DMS53 treated with DMSO at 0.1 percent for 48 hours (cell line): ENCODE measurements around the gene TMEM255B.

ENCODE experiments used
- DNase-seq: peaks from one replicate; lab custom pipeline; 2025; ENCODE audit not compliant: unreplicated experiment; lab: John Stamatoyannopoulos, UW

TMEM255B gene

DNA sequence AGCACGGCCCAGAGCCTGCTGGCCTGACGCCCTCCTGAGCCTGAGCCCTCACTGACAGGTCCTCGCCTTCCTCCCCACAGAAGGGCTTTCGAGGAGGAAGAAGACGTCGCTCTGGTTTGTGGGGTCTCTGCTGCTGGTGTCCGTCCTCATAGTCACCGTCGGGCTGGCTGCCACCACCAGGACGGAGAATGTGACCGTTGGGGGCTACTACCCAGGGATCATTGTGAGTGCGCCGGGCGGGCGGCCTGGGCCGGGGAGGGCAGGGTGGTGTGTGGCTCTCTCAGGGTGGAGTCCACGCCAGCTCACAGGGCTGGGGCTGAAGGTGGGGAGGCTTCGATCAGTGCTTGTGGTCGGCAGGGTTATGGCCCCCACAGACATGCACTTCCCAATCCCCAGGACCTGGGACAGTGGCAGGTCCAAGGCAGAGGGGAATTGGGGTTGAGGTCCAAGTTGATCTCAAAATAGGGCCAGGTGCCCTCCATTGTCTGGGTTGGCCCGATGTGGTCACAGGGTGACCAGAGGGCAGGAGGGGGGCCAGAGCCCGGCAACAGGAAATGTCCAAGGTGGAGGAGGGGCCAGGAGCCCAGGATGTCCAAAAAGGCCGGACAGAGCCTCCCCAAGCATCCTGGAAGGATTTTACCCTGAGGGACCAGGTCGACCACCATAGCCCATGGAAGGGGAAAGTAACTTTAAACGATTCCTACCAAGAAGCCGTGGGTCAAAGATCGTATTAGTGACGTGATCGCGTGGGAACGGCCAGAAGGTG, 7.2 kb downstream of the TMEM255B start:
- DNase-seq, result no peak

DNA sequence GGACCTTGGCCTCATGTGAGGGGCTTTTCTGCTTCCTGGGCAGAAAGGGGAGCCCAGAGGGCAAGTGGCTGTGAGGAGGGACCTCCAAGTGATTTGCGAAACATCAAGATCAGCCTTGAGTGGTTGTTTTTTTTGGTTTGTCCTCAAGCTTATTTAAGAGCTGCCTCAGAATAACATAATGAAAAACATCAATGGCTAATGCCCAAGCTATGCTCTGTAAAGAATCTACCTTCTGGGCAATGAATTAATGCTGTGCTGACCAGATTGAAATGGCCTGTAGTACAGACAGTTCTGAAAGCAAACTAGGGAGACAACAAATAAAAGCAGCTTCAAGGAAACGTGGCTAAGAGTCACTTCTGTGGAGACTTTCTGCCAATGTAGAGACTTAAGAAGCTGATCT, 8.3 kb downstream of the TMEM255B start:
- DNase-seq, result no peak

DNA sequence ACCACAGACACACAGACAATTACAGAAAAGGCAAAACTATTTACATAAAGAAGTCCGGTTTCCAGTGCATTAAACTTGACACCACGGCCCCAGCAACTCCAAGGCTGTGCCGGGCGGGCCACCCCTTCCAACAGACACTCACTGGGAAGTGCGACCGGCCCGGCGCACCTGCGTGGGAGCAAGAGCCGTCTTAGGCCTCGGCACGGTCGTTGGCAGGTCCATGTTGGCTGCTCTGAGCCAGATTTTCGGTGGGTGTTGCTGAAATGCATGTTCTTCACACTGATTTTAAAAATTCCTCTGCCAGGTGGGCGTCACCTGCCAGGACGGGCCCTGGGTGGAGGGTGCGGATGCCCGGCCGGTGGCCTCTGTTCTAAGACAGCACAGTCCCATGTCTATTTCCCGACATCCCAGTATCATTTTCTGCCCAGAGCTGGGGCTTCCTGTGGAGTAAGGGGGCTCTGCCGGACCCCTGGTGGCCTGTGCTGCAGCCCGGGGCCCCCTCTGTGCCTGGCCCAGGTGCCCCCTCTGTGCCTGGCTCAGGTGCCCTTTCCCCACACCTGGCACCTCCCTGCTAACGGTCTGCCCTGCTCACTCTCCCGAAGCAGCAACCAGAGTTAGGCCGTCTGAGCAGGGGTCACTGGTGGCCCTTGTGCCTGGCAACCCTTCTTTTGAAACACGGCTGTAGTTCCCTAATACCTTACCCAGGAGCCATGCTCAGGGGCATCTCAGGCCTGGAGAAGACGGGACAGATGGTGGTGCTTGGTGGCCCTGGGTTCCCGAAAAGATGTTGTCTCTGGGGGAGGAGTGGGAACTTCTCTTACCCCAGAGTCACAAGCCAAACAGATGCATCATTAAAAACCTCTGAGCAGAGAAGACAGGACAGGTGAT, 9.2 kb downstream of the TMEM255B start:
- DNase-seq, result no peak

DNA sequence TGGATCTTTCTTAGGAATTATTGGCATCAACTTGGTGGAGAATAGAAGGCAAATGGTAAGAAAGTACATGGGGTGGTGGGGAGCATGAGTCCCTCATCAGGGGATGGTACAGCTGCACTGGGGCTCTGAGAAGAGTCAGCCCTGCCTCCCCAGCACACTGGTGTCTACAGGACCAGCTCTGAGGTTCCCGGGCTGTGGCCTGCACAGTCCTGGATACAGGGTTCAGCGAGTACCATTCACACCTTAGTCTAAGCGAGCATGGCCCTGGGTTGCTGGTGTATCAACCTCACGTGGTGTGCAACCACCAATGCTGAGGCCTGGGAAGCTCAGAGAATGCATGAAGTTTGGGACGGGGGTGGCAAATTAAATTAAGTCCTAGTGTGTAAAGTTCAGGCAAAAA, 10.1 kb downstream of the TMEM255B start:
- no peak for DNase-seq

DNA sequence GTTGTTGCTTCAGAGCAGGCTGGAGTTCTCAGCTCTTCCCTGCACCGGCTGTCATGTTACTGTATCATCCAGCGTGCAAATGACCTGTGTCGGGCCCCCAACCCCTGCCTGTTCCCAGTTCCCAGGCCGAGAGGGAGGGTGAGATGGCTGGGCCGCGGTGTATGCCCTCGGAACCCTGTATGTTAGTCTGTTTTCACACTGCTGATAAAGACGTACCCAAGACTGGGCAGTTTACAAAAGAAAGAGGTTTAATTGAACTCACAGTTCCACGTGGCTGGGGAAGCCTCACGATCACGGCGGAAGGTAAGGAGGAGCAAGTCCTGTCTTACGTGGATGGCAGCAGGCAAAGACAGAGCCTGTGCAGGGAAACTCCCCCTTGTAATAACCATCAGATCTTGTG, 10.9 kb downstream of the TMEM255B start:
- DNase-seq, result no peak

DNA sequence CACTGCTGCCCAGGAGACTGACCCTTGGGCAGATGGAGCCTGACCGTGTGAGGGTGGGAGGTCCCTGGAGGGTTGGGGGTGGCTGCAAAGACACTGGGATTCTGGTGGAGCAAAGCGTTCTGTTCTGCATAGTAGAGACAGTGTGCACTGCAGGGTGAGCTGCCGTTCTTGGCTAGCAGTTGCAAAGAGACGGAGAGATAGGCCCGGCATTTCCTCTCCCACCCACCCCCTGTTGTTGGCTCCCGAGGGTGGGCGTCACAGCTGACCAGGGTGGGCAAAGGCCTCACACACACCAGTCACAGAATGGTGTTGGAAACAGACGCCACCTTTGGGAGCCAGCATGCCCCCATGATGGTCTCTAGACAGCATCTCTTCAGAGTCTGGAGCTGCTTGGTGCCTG, 11.4 kb downstream of the TMEM255B start:
- no peak for DNase-seq

DNA sequence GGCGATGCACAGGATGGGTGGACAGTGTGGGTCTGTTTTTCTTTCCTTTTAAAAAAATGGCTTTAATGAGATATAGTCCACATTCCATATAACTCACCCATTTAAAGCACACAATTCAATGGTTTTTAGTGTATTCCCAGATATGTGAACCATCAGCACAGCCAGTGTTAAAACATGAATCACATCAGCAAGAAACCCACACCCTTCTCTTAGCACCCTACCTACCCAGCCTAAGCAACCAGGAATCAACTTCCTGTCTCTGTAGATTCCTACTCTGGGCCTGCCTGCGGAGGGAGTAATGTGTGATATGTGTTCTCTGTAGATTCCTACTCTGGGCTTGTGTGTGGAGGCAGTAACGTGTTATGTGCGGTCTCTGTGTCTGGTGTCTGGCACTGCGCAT, 11.9 kb downstream of the TMEM255B start:
- DNase-seq, result no peak

DNA sequence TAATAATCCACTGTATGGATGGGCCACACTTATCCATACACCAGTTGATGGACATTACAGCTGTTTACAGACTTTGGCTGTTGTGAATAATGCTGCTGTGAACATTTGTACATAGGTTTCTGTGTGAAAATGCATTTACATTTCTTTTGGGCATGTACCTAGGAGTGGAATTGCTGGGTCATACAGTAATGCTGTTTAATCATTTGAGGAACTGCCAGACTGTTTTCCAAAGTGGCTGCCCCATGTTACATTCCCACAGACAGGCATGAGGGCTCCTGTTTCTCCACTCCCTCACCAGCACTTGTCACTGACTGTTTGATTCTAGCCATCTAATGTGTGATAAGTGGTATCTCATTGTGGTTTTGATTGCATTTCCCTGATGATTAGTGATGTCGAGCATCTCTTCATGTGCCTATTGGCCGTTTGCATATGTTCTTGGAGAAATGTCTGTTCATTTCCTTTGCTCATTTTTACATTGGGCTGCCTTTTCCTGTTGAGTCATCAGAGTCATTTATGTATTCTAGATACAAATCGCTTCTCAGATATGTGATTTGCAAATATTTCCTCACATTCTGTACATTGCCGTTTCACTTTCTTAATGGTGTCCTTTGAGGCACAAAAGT, 12.8 kb downstream of the TMEM255B start:
- DNase-seq, result no peak

DNA sequence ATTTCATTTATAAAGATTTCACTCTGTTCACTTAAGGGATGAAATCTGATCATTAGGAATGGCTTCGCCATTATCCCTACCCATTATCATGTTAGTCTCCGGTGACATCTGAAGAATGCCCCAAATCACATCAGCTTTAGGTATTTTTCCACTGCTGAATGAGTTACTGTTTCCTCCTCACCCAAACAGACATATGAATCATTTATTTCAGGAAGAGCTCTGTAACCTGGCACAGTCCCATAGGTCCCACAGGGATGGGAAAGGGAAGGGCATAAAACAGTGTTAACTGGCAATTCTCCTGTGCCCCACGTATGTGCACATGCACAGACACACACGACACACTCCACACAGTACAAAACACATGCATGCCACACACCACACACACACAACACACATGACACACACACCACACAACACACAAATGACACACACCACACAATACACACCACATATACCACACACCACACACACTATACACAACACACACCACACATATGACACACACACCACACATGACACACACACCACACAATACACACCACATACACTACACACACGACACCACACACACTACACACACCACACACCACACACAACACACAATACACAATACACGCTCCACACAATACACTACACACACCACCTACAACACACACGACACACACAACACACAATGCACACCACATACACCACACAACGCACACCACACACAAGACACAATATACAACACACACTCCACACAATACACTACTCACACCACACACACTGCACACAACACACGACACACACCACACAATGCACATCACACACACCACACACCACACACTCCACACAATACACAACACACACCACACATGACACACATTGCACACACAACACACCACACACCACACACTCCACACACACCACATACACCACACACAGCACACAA, 15.4 kb downstream of the TMEM255B start:
- DNase-seq, result no peak

DNA sequence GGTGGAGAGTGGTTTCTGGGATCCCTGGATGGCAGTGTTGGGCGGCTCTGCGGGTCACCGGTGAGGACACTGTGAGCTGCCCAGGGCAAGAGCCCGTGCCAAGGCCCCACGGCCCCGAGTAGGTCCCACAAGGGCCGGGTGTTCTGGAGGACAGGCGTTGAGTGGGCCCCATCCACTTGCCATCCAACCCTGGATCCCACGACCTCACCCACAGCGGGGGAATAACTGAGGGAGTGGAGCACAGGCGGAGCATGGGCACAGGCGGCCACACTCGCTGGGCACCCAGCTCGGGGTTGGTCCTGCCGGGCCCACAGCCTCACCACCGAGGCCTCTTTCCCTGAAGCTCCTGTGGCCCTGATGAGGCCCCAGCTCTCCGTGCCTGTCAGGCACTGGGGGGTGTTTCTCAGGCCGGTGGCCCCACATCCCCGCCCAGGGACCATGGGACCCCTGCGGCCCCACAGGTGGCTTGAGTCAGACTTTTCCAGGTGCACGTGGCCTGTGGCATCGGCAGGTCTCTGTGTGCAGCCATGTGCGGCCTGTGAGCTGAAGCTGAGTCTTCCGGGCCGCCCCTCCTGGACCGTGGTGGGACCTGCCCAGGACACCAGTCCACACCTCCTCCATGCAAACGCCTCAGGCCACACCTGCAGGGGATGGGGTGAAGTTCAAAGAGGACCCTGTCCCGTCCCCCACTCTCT, 16.6 kb downstream of the TMEM255B start:
- no peak for DNase-seq

DNA sequence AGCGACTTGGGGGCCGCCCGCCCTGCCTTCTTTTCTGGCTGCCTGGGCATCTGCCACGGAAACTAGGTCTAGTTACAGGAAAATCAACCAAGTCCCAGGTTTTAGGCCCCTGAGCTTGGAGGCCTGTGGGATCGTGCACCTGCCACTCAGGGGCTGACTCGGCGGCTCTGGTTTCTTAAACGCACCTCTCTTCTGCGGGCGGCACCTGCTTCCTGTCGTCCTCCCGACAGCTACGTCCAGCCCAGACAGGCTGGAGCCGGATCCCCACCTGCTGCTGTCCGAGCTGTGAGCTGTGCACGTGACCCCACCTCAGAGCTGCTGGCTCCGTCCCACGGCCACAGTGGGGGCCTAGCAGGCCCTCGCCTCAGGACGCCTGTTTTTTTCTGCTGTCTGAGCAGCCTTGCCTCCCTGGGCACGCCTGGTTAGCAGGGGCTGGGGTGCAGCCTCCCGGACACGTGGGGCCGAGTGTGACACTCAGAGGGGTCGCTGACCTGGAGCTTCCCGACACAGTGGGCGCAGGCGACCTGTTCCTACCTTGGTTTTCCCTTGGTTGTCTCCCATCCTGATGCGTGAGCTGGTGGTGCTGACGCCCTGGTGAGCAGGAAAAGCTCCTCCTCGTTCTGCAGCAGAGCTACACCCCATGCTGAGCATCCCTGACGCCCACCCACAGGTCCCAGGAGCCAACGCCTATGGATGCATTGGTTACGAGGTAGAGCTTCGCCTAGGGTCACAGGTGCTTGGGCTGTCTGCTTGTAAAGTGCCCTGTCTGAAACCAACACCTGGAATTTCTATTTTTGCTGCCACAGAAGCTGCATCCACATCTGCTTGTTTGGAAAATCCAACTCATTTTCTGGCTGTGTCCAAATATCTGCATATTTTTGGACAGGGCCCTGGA, 17.5 kb downstream of the TMEM255B start:
- peak; percentile 58 for DNase-seq

DNA sequence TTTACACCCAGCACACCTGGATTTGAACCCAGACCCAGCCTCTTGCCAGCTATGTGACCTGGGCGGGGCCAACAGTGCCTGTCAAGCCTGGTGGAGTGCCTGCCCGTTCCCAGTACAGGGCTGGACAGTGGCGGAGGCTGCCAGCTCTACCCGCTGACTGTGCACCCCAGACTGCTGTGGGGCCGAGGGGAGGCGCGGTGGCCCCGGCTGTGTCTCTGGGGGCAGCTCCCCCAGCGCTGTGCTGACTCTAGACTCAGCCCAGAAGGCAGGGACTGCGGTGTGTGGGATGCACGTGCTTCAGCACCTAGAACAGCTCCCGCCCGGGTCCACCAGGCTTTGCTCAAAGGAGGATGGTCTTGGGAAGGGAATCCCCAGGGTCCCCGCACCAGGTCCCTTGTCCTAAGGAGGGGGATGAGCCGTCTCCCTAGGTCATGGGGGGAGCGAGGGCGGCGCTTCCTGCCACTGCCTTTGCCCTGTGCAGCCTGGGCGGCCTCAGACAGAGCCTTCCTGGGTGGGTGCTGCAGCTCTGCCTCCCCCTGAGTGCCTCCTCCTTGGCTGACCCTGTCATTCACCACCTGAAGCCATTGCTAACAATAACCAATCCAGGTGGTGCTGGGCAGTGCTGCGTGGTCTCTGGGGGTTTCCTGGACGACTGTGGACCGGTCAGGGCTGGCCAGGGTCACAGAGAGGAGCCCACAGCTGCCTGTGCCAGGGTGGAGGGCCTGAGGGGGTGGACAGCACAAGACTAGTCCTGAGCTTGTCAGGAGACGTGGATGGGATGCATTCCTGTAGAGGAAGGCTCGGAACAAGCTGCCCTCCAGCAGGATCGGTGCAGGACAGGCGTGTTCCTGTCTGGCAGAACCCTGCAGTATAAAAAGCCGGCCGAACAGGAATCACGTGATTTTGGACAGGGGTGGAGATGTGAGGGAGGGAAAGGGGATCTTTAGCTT, 18.6 kb downstream of the TMEM255B start:
- DNase-seq, result no peak

DNA sequence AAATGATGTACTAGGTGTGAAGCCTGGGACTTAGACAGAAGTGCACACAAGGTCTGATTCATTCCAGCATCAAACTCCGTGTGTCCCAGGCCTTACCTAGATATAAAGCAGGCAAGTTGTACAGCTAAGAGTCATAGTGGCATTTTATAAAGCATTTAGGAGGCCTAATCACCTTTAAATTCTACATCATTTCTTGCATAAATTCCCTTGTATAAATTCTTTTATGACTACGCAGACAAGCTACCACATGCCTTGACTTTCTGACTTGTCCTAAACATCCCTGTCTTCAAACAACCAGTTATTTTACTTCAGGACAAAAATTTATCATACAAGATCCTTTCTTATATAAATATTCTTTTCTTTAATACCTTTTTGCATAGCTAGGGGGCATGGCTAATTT, 22.5 kb downstream of the TMEM255B start:
- DNase-seq, result no peak

DNA sequence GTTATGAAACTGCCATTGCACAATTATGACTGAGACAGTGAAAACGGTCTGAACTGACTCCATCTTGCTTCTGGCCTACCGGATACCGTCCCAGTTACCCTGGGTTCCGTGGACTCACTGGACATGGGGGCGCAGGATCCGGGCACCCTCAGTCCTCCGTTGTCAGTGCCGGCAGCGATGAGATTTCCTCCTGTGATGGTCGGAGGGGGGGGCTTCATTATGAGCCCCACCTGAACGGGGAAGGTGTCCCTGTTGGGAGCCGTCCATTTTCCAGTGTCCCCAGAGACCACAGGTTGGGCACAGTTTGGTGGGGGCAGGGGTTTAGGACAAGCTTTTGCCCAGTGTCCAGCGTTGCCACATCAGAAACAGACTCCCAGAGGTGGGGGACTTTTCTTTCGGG, 23.4 kb downstream of the TMEM255B start:
- DNase-seq, result no peak

DNA sequence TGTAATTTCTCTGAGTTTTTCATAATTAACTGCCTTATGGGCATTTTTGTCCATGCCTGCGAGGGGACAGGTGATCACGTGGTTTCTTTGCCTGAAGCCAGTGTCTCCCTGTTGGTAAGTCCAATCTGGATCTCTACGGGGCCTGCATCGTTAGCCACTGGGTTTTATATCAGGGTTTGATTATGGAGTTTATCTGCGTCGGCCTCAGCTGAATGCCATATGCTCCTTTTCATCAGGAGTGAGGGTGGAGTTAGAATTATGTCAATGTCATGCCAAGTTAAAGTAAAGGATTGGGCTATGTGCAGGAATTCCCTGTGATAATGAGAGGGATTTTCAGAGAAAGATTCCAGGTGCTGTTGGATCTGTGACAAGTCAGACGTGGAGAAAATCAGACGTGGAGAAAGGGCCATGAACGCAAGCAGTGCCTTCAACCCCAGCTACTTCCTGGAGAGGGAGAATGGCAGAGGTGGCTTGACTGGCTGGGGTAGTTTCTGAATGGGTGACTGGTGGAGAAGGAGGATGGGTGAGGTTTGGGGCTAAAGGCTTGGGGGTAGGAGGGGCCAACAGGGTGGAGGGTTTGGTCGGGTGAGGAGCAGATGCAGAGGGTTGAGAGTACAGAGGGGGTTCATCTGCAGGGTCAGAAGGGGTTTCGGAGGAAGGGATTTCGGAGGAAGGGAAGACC, 24.3 kb downstream of the TMEM255B start:
- no peak for DNase-seq

DNA sequence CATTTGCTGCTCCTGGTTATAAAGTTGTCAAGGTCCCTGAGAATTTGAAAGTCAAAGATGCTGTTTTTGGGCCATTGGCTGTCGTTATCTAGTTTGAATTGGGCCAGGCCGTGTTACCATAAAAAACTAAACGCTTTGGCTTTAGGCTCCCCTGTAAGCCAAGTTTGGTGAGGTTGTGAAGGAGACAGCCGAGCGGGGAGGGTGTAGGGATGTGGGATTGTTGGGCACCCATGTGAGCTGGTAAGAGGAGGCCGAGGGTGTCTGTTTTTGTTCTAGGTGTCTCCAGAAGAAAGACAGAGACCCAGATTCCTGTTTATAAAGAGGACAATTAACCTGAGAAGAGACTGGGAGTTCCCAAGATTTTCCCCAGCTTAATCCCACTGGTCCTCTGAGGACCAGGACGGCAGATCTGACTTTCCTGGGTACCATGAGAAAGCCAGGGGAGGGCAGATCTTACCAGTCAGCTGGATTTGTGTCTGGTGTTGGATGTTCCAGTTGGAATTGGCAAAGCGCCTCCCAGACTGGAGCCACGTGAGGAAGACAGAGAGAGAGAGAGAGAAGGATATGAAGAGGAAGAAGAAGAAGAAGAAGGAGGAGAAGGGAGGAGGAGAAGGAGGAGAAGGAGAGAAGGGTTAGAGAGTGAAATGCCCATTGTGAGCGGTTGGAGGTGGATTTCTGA, 25.1 kb downstream of the TMEM255B start:
- no peak for DNase-seq

DNA sequence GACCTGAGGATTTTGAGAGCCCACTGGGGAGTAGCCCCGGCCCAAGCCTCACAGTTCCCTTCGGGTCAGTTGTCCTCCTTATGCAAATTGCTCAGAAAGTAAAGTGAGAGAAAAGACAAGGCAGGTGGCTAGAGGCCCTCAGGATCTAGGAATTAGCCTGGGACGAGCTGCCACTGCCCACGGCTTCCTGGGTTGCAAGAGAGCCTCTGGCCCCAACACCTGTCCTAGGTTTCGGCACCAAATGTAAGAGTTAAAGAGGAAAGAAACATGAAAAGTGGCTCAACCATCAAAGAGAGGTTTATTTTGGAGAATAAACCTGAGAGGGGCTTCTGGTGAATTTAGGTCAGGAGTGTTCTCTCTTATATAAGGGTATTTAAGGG, 25.6 kb downstream of the TMEM255B start:
- no peak for DNase-seq
